GM18511 (cell line): ENCODE measurements around the gene PLCD1.
A peak's percentile ranks its signal among the peaks of the same experiment; 100 is the strongest.
"Not testable (repeated sequence)": the region's sequence is repeated elsewhere in the genome, so short reads cannot be mapped to it uniquely, and the experiment has no call there.

ENCODE experiments used
- ATAC-seq: cut with Tn5 transposase; IDR thresholded peaks from one replicate; pipeline ENCODE4 v1.9.1; 2021; ENCODE audit warnings: mild to moderate bottlenecking, moderate library complexity; ENCODE audit not compliant: unreplicated experiment

Gene PLCD1

DNA sequence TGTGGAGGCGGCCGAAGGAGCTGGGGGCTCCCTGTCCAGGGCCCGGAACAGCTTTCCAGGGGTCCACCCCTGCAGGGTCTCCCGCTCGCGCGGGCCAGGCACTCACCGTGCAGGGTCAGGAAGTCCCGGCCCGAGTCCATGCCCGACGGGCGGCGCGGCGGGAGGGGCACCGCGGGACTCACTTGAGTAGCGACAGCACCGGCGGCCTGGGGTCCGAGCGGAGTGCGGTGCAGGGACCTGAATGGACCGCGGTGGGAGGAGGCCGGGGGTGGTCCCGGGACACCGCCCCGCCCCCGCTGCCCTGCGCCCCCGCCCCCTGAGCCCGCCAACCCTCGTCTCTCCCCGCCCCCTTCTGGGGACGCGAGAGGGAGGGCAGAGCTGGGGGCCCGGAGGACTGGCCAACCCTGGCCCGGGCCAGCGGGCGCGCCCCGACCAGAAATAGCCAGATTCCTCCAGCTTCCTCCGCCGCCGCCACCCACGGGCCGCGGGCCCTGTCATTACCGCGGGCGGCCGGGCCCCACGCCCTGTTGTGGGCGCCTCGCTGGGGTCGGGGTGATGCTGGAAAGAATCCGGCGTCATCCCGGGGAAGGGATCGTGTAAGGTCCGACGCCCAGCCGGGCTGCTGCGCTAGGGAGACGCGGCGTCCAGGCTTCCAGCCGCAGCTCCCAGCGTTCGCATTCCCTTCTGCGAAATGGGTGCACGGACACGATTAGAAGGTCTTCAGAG, at the start of gene PLCD1:
PLCD1 (minus strand) TSS at position 243 of the 726 bp plus-strand sequence; CDS start at position 140, 103 bp downstream.
- no peak for ATAC-seq

DNA sequence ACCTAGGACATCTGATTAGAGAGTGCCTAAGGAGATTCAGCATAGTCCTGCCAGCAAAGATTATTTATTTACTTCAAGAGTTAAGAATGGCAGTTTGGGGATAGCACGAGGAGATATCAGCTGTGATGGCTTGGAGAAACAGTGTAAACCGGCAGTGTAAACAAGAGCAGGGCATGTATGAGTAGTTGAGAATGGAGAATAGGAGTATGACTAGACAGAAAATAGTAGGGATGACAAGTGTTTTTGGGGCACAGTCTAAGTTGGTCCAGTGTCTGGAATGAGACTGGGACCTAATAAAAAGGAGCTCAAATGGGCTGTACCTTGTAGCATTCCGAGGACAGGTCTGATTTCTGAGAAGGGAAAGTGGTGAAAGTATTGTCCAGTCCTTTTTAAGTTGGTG, 47.6 kb upstream of the PLCD1 start:
- not testable (repeated sequence) for ATAC-seq

DNA sequence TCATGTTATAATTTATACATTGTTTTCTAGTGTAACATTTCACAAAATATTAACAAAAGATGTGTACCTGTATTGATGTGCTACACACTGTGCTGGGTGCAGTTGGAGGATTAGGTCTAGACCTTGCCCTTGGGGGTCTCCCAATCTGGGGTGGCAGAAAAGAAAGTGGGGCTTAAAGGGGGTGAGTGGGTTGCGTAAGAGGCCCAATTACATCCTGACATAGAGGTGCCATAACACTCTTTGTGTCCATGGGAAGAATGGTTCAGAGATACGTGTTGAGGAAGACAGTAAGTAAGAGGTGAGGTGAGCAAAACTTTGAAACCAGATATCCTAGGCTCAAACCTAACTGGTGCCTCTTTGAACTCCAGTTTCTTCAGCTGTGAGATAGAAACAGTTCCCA, 40.6 kb upstream of the PLCD1 start:
- ATAC-seq = no peak

DNA sequence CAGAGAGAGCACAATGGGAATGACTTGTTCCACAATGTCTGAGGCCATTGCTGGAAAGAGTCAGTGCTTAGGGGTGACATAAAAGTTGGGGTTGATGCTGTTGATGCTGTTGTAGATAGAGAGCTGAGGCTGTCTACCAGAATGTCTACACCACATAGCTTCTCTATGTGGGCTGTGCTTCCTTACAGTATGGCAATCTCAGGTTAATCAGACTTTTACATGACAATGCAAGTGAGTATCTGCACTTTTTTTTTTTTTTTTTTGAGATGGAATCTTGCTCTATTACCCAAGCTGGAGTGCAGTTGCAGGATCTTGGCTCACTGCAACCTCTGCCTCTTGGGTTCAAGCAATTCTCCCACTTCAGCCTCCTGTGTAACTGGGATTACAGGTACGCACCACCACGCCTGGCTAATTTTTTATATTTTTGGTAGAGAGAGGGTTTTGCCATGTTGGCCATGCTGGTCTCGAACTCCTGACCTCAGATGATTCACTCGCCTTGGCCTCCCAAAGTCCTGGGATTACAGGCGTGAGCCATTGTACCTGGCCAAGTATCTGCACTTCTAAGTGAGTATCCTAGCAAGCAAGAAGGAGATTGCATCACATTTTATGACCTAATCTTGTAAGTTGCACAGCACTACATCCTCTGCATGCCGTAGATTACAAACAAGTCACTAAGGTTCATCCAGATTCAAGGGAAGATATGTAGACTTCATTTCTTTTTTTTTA, 38.2 kb upstream of the PLCD1 start:
- ATAC-seq = no peak

DNA sequence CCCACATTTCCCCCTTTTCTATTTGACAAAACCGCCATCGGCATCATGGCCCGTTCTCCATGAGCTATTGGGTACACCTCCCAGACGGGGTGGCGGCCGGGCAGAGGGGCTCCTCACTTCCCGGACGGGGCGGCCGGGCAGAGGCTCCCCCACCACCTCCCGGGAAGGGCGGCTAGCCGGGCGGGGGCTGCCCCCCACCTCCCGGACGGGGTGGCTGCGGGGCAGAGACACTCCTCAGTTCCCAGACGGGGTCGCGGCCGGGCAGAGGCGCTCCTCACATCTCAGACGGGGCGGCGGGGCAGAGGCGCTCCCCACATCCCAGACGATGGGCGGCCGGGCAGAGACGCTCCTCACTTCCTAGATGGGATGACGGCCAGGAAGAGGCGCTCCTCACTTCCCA, 35.0 kb upstream of the PLCD1 start:
- ATAC-seq = not testable (repeated sequence)

DNA sequence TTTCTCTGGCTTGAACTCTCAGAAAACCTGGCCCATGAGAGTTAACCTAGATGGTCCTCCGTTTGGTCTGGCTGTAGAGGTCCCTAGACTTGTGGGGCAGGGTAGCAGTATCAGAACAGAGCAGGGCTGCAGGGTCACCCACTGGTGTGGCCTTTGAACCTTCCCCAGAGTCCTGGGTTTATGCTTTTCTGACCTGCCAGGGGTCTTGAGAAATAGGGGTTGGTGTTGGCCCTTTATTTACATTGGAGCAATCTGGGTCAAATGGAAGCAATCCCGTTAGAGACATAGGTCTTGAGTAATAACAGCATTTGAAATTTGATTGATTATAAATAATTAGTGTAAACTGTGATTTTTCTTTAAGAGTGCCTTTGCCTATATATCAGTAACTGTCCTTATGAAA, 33.4 kb upstream of the PLCD1 start:
- ATAC-seq = no peak

DNA sequence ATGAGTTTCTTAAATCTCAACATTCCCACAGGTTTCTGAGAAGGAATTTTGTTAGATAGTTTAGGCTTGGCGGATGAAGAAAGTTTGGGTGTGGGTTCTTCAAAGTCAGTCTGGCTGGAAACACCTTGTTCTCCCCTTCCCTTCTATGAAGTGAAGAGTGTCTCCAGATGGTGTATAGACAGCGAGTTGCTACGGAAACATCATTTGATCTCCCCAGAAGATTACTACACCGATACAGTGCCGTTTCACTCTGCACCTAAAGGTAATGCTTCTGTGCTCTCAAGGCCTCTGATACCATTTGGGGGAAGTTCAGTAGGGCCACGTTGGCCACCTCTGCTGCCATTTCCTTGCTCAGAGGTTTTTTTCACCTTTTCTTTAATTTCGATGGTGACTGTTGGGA, 30.1 kb upstream of the PLCD1 start:
- no peak for ATAC-seq

DNA sequence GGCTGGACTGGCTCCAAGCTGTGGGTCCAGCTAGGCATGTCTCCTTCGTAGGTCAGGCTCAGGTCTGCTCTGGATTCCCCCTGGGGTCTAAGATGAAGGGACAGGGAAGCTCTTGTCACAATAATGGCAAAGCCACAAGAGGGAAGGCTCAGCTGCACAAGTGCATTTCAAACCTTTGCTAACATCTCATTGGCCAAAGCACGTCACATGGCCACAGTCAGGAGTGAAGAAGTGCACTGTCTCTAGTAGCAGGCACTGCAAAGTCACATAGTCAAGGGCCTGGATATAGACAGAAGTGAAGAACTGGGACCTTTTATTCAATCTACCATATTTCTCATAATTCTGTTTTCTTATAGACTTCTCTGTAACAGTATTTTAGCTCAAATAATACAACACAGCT, 29.7 kb upstream of the PLCD1 start:
- ATAC-seq = no peak

DNA sequence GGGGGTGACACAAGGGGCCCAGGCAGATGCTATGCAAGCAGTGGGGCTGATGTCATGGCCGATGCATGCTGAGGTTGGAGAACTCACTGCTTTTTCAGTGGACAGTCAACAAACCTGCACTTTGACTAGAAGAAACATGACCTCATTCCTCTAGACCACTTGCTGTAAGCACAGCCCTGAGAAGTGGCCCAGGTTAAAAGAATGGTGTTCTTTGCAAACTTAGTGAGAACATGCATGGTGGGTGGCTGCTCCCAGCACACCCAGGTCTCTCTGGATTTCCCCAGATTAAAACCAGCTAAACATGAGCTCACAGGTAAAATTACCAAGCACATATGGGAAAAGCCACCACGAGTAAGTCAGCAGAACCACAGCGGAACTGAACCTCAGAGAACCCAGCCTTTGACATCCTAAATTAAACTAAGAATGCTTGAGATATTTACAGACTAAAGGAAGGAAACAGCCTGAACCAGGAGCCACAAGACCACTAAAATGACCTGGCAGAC, 25.1 kb upstream of the PLCD1 start:
- no peak for ATAC-seq

DNA sequence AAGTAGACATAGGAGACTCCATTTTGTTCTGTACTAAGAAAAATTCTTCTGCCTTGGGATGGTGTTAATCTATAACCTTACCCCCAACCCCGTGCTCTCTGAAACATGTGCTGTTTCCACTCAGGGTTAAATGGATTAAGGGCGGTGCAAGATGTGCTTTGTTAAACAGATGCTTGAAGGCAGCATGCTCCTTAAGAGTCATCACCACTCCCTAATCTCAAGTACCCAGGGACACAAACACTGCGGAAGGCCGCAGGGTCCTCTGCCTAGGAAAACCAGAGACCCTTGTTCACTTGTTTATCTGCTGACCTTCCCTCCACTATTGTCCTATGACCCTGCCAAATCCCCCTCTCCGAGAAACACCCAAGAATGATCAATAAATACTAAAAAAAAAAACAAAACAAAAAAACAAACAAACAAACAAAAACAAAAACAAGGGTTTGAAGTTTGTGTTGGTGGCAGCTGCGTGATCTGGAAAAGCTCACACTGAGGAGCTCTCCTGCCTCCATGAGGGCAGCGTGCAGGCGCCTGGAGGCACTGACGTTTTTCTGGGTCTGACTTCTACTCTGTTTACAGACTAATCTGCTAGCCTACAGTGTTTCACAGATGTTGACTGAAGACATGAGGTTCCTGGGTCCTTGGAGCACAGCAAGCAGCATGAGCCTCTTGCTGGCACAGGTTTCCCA, 24.5 kb upstream of the PLCD1 start:
- not testable (repeated sequence) for ATAC-seq

DNA sequence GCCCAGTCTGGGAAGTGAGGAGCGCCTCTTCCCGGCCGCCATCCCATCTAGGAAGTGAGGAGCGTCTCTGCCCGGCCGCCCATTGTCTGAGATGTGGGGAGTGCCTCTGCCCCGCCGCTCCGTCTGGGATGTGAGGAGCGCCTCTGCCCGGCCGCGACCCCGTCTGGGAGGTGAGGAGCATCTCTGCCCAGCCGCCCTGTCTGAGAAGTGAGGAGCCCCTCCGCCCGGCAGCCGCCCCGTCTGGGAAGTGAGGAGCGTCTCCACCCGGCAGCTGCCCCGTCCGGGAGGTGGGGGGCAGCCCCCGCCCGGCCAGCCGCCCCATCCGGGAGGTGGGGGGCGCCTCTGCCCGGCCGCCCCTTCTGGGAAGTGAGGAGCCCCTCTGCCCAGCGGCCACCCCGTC, 23.8 kb upstream of the PLCD1 start:
- not testable (repeated sequence) for ATAC-seq

DNA sequence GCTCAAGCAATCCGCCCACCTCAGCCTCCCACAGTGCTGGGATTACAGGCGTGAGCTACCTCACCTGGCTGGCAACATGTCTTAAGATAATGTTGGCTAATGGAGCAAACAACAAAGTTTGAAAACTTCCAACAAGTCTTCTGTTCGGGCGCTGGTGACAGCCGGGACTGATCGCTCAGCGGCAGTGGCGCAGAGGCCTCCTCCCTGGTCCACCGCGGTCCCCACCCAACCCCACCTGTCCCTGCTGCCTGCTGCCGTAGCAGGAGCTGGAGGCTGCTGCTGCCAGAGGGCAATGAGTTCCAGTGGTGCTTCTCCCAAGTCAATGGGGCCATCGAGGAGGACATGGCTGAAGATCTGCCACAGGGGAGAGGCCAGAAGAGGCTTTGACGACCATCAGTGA, 21.7 kb upstream of the PLCD1 start:
- ATAC-seq = no peak

DNA sequence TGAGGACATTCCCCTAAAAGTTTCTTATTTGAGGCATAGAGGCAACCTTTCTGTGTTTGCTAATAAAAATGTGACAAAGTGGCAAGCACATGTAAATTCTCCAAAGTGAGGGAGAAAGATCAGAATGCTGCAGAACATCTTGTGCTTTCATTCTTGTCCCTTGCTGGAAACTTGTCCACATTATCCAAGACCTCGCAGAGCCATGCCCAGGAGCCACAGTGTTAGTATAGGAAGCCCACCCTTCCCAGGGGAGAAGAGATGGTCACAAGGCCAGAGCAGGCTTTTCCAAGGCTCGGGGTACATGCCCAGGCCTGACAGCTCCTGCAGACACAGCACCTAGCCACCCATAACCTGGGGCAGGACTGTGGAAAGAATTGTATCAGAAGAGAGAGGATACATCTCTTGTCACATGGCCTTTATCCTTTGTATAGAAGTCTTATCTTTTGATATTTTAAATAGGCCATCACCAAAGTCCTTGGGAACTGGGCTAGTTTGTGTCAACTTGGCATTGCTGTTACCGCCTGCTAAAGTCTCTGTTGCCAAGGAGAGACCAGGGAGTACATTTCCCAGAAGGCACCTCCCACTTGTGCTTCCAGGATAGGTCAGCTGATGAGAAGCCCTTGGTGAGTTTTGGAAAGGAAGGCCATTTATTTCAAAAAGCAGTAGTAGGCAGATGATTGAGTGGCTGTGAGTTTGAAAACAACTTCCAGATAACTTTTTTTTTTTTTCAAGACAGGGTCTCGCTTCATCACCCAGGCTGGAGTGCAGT, 20.1 kb upstream of the PLCD1 start:
- no peak for ATAC-seq

DNA sequence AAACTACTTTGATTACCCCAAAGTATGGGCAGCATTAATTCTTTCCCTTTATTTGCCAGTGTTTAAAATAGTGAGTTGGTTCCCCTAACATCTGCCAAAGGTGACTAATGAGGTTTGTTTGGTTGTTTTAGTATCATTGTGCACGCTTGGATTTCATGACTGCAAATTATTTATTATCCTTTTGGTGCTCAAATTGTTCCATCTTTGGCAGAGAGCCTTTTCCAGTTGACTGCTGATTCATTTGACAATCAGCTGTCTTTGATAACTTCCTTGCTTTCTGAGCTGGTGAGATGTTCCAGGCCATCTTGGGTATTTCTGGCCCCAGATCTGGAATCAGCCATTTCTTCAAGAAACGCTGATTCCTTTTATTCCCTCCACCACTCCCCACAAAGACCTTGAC, 18.5 kb upstream of the PLCD1 start:
- ATAC-seq = no peak

DNA sequence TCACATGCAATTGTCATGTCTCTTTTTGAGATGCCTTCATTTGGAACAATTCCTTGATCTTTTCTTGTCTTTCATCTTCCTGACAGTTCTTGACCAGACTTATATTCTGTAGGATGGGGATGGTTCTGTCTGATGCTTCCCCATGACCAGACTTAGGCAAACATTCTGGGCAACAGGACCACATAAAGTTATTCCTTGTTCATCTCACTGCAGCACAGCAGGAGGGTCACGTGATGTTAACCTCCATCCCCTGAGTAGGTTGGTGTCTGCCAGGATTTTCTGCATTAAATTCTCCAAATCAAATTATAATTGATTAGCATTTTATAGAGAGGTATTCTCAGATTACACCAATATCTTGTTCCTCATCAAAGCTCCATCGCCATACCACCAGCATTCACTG, 17.4 kb upstream of the PLCD1 start:
- ATAC-seq = no peak

DNA sequence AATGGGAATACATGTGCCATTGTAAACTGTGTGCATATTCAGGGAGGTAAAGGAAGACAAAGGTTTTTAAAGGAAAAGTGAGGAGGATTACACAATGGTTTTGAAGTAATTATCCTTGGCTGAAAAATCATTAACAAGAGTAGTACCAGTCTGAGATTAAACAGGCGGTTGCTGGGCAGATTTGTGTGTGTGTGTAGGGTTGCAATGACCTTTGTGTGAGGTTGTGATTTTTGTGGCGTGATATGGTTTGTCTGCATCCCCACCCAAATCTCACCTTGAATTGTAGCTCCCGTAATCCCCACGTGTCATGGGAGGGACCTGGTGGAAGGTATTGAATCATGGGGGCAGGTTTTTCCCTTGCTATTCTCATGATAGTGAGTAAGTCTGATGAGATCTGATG, 16.6 kb upstream of the PLCD1 start:
- ATAC-seq = no peak

DNA sequence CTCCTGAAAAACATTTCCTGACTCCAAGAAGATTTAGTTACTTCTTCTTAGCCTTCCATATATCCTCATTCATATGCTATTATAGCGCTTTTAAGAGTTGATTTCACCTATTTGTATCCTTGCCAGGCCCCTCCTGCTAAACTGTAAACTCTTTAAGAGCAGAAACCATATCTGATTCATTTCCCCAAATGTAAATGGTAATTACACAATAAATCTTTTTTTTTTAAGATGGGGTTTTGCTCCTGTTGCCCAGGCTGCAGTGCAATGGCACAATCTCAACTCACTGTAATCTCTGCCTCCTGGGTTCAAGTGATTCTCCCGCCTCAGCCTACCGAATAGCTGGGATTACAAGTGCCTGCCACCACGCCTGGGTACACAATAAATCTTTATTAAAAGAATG, 14.0 kb upstream of the PLCD1 start:
- no peak for ATAC-seq

DNA sequence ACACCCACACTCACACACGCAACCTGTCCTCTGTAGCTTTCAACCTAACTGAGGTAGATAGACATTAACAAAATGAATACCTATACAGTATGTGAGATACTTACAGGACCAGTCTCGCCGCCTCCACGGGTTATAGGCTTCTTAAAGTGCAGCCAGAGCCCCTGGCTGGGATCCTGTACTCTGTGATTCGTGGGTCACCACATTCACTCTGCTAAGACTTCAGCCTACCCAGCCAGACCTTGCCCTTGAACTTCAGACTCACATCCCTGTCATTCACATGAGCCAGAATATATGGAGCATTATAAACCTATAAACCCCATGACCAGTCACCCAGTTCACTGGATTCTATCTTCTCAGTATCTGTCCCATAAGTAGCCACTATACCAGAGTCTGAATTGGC, 11.0 kb upstream of the PLCD1 start:
- no peak for ATAC-seq

DNA sequence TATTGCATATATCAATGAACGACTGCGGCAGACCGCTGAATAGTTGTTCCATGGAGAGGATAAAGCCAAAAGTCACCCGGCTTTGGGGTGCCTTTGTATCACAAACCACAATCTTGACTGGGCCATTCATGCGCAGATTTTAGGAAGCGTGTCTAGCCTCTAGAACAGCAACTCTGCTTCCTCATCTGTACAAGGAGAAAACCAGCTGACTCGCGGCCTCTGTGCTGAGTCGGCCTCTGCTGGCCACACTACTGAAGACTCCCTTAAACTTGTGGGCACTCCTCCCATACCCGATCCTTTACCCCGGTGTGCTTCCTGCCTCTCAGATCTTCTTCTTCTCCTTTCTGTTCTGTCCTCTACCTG, 10.4 kb upstream of the PLCD1 start:
- ATAC-seq = peak; percentile 74

DNA sequence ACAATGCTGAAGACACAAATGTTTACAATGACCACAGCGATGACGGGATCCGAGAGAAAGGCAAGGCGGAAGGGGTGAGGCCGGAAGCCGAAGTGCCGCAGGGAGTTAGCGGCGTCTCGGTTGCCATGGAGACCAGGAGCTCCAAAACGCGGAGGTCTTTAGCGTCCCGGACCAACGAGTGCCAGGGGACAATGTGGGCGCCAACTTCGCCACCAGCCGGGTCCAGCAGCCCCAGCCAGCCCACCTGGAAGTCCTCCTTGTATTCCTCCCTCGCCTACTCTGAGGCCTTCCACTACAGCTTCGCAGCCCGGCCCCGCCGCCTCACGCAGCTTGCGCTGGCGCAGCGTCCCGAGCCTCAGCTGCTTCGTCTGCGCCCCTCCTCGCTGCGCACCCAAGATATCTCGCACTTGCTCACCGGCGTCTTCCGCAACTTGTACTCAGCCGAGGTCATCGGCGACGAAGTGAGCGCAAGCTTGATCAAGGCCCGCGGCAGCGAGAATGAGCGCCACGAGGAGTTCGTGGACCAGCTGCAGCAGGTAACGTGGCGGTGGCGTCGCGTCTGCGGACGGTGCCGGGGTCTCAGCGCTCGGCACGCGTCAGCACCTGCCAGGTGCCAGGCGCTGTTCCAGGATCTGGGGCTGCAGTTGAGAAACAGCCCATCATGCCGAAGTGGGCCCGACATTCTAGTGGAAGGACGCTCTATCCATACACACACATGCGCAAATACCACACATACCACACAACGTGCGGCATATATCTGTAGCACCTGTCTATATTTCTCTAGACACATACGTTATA, 9.9 kb upstream of the PLCD1 start, which contains the start of gene DLEC1:
DLEC1 (plus strand) TSS at position 108 of the 798 bp plus-strand sequence; CDS start at position 126, 18 bp downstream.
- peak; percentile 87 for ATAC-seq
